Uterus (tissue), 4 donors: Measurements from ENCODE around the gene RAB18. TPM values are rescaled to one million over a fixed set of nuclear protein-coding genes. Genes with fewer than 3 reads are reported as not detected.

Source experiments
- DNase-seq, 2 donors: peaks; one replicate each; pipeline ENCODE4 v3.0.0-alpha.2; 2019 to 2020
- H3K27ac ChIP-seq, 2 donors: fragments of 200-600 bp; sonication (generic); 1 replicate in 1 of 2; 2 replicates in 1 of 2; pipeline ENCODE4 v1.5.1; 2016 to 2018
- H3K27me3 ChIP-seq, 2 donors: fragments of 200-600 bp; sonication (generic); one replicate each; pipeline ENCODE4 v1.5.1; 2018 to 2019; ENCODE audit warnings: control low read depth in 1 of 2
- H3K36me3 ChIP-seq, 2 donors: fragments of 200-600 bp; sonication (generic); one replicate each; pipeline ENCODE4 v1.5.1; 2019; ENCODE audit warnings: control low read depth in 1 of 2
- H3K4me1 ChIP-seq, 2 donors: fragments of 200-600 bp; sonication (generic); one replicate each; pipeline ENCODE4 v1.5.1; 2018 to 2019; ENCODE audit warnings: control low read depth in 1 of 2
- H3K4me3 ChIP-seq, 2 donors: fragments of 200-600 bp; sonication (generic); 1 replicate in 1 of 2; 2 replicates in 1 of 2; pipeline ENCODE4 v1.5.1; 2018 to 2019; ENCODE audit warnings: mild to moderate bottlenecking in 1 of 2
- H3K9me3 ChIP-seq, 2 donors: fragments of 200-600 bp; sonication (generic); one replicate each; pipeline ENCODE4 v1.5.1; 2019; ENCODE audit warnings: control low read depth in 1 of 2
- POLR2A ChIP-seq, 2 donors: fragments of 450-650 bp; IDR thresholded peaks; one replicate each; pipeline ENCODE4 v1.6.1; 2016; ENCODE audit warnings: antibody characterized with exemption in 2 of 2, mild to moderate bottlenecking in 1 of 2, moderate library complexity in 1 of 2
- intact Hi-C: fragments of 100-400 bp; cut with DNase I; formaldehyde crosslinking; loops from one replicate; pipeline ENCODE4 v1.15.1; 2023; ENCODE audit warnings: low total_unique reads
- total RNA-seq, 4 donors: library from RNA; depleted of rRNA in 3 of 4; stranded (reverse); fragments of >200 nt in 3 of 4; gene quantifications; one replicate each; pipeline versions ENCODE4 v1.1.0 to v1.2.4, GENCODE V29; 2014 to 2023
- TF ChIP-seq, protein P1 (sequence below), 4 experiments: fragments of 200-600 bp in 2 of 4; fragments of 450-650 bp in 2 of 4; sonication (generic) in 2 of 4; IDR thresholded peaks; one replicate each; pipeline ENCODE4 v1.5.1; 2016 to 2019; ENCODE audit warnings: antibody characterized with exemption in 4 of 4, mild to moderate bottlenecking in 2 of 4, moderate library complexity in 1 of 4
- donor health status: DM: yes; HTN: yes; CAD: no.

Gene RAB18
- total RNA-seq, 4 donors from 2014 or later, result 20.6 to 94.4 (median 48.2) TPM

GRCh38 chr10:27481486-27481885 is 22.6 kb upstream of the RAB18 start:
- Histone ChIP-seq H3K4me3 (no peak overlapping the region), H3K36me3 (no peaks in the 10 kb centered on the region), H3K27me3 (no peaks in the 10 kb centered on the region), H3K27ac (no peak overlapping the region), H3K9me3 (no peaks in the 10 kb centered on the region), H3K4me1 (no peaks in the 10 kb centered on the region)
- DNase-seq, result no peak
- intact Hi-C loops, result no loop called here
- TF ChIP-seq, protein P1, sequence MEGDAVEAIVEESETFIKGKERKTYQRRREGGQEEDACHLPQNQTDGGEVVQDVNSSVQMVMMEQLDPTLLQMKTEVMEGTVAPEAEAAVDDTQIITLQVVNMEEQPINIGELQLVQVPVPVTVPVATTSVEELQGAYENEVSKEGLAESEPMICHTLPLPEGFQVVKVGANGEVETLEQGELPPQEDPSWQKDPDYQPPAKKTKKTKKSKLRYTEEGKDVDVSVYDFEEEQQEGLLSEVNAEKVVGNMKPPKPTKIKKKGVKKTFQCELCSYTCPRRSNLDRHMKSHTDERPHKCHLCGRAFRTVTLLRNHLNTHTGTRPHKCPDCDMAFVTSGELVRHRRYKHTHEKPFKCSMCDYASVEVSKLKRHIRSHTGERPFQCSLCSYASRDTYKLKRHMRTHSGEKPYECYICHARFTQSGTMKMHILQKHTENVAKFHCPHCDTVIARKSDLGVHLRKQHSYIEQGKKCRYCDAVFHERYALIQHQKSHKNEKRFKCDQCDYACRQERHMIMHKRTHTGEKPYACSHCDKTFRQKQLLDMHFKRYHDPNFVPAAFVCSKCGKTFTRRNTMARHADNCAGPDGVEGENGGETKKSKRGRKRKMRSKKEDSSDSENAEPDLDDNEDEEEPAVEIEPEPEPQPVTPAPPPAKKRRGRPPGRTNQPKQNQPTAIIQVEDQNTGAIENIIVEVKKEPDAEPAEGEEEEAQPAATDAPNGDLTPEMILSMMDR (IDR thresholded peaks at IDR 0.05), result no peak
- no peak for TF ChIP-seq POLR2A (IDR thresholded peaks at IDR 0.05)

- DNase-seq, result no peak
- no peak overlapping the region for H3K4me3 ChIP-seq
- no peaks in the 10 kb centered on the region for H3K36me3 ChIP-seq
- no peaks in the 10 kb centered on the region for H3K27me3 ChIP-seq
- no peaks in the 10 kb centered on the region for H3K4me1 ChIP-seq
- no peaks in the 10 kb centered on the region for H3K9me3 ChIP-seq
- TF ChIP-seq, protein P1 (IDR thresholded peaks at IDR 0.05), result no peak
- TF ChIP-seq POLR2A (IDR thresholded peaks at IDR 0.05), result no peak
- intact Hi-C loops, result no loop called here
- H3K27ac ChIP-seq, result no peak overlapping the region
Measured at GRCh38 chr10:27482984-27483956, 20.8 kb upstream of the RAB18 start.

GRCh38 chr10:27485368-27485767 is 18.7 kb upstream of the RAB18 start:
- H3K36me3 ChIP-seq, result no peaks in the 10 kb centered on the region
- H3K9me3 ChIP-seq, result no peaks in the 10 kb centered on the region
- DNase-seq, result no peak
- H3K4me1 ChIP-seq, result no peaks in the 10 kb centered on the region
- intact Hi-C loops, result no loop called here
- no peak overlapping the region for H3K4me3 ChIP-seq
- no peak overlapping the region for H3K27ac ChIP-seq
- TF ChIP-seq, protein P1 (IDR thresholded peaks at IDR 0.05), result no peak
- TF ChIP-seq POLR2A (IDR thresholded peaks at IDR 0.05), result no peak
- no peaks in the 10 kb centered on the region for H3K27me3 ChIP-seq

- DNase-seq, result no peak
- no peak overlapping the region for H3K4me3 ChIP-seq
- H3K4me1 ChIP-seq, result no peaks in the 10 kb centered on the region
- no peaks in the 10 kb centered on the region for H3K9me3 ChIP-seq
- H3K27ac ChIP-seq, result no peak overlapping the region
- no peaks in the 10 kb centered on the region for H3K36me3 ChIP-seq
- TF ChIP-seq, protein P1 (IDR thresholded peaks at IDR 0.05), result no peak
- TF ChIP-seq POLR2A (IDR thresholded peaks at IDR 0.05), result no peak
- H3K27me3 ChIP-seq, result no peaks in the 10 kb centered on the region
- intact Hi-C loops, result no loop called here
Measured at GRCh38 chr10:27485986-27486385, 18.1 kb upstream of the RAB18 start.

DNA sequence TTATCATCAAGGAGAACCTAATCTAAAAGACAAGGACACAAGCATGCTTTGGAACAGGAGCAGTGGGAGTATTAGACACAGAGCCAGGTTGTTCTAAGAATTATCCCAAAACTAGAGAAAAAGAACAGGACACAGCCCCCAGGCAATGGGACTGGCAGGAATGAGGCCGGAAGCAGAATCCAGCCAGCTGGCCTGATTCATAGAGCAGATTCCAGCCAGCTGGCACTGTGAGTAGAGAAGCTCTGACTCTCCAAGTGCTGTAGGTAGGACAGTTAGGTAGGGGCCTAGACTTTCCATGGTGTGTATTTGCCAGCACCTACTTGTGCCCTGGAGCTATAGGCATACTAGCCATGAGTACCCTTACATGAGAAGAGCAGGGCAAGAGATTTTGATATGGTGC is 13.3 kb upstream of the RAB18 start:
- Histone ChIP-seq H3K36me3 (no peaks in the 10 kb centered on the region), H3K27me3 (no peaks in the 10 kb centered on the region), H3K4me3 (no peak overlapping the region), H3K4me1 (no peaks in the 10 kb centered on the region), H3K9me3 (no peaks in the 10 kb centered on the region), H3K27ac (no peak overlapping the region)
- DNase-seq, result no peak
- intact Hi-C loops, result no loop called here
- TF ChIP-seq, protein P1 (IDR thresholded peaks at IDR 0.05), result no peak
- no peak for TF ChIP-seq POLR2A (IDR thresholded peaks at IDR 0.05)
